HFF-Myc (cell line): ENCODE results near the gene ABCF2.

Experiments
- DNase-seq: peaks from one replicate; pipeline ENCODE4 v3.0.0-alpha.2; 2011; ENCODE audit warnings: low read depth; ENCODE audit errors: extremely low read depth
- H3K4me3 ChIP-seq: replicated peaks from 2 replicates; pipeline ENCODE4 v1.5.1; 2011; ENCODE audit warnings: low read depth, mild to moderate bottlenecking, control low read depth, low read length
- TF ChIP-seq, protein P1 (sequence below): IDR thresholded peaks from 2 replicates; pipeline ENCODE4 v1.5.1; 2012; ENCODE audit warnings: mild to moderate bottlenecking, low read depth, low read length, control low read depth; ENCODE audit errors: missing control alignments

The ABCF2 gene

GRCh38 chr7:151209588-151209987, 17.4 kb downstream of the ABCF2 start:
- H3K4me3 ChIP-seq: no peak overlapping the region
- TF ChIP-seq, protein P1, sequence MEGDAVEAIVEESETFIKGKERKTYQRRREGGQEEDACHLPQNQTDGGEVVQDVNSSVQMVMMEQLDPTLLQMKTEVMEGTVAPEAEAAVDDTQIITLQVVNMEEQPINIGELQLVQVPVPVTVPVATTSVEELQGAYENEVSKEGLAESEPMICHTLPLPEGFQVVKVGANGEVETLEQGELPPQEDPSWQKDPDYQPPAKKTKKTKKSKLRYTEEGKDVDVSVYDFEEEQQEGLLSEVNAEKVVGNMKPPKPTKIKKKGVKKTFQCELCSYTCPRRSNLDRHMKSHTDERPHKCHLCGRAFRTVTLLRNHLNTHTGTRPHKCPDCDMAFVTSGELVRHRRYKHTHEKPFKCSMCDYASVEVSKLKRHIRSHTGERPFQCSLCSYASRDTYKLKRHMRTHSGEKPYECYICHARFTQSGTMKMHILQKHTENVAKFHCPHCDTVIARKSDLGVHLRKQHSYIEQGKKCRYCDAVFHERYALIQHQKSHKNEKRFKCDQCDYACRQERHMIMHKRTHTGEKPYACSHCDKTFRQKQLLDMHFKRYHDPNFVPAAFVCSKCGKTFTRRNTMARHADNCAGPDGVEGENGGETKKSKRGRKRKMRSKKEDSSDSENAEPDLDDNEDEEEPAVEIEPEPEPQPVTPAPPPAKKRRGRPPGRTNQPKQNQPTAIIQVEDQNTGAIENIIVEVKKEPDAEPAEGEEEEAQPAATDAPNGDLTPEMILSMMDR: no peak
- DNase-seq: no peak

DNA sequence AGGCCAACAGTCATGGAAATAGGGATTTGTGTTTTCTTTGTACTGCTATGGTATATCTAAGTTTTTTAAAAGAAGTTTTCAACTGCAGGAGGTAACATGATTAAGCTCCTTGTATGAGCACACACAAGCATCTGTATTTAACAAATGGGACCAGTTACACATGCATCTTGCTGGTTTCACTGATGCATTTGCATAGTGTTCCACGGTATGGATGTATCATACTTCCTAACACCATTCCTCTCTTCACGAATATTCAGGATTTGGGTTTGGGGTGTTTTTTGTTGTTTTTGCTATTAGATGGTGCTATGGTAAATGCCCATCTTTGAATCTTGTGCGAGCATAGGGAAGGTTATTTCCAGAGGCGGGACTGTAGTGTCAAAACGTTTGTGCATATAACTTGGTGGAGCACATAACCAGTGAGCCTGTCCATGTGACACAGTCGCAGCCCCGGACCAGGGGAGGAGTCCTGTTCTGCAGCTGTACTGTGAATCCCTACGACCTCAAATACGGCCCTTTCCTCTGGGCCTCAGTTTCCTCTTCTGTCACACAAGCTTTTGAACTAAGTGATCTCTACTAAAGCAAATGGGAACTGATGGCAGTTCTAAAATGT, 18.6 kb downstream of the ABCF2 start:
- TF ChIP-seq, protein P1: no peak
- DNase-seq: no peak
- H3K4me3 ChIP-seq: no peak overlapping the region

DNA sequence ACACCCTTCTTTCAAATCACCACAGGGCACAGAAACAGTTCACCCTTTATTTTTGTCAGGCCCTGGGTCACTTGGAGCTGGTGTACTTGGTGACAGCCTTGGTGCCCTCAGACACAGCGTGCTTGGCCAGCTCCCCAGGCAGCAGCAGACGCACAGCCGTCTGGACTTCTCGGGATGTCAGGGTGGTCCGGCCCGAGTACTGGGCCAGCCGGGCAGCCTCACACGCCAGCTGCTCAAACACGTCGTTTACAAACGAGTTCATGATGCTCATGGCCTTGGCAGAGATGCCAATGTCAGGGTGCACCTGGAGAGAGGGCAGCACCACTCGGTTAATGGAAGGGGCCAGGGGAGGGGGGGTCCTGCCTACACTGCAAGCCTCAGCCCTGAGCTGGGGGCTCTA, 19.2 kb downstream of the ABCF2 start:
- TF ChIP-seq, protein P1: no peak
- H3K4me3 ChIP-seq: no peak overlapping the region
- no peak for DNase-seq

DNA sequence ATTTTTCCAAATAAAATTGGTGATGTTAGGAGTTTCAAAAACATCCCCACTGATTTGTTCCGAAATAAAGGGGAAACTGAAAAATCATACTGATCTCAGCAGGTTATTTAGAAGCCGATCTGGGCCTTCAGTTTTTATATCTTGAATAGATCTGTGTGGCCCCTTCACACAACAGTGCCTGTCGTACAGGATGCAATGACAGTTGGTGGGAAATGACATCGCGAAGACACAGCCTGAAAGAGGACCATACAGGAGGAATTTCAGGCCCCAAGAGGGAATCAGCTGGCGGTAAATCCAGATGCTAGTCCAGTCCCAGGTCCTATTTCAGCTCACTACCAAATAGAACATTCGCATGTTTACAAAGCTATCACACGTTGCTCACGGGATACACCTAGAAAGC, 19.7 kb downstream of the ABCF2 start:
- TF ChIP-seq, protein P1: no peak
- no peak for DNase-seq
- no peak overlapping the region for H3K4me3 ChIP-seq

DNA sequence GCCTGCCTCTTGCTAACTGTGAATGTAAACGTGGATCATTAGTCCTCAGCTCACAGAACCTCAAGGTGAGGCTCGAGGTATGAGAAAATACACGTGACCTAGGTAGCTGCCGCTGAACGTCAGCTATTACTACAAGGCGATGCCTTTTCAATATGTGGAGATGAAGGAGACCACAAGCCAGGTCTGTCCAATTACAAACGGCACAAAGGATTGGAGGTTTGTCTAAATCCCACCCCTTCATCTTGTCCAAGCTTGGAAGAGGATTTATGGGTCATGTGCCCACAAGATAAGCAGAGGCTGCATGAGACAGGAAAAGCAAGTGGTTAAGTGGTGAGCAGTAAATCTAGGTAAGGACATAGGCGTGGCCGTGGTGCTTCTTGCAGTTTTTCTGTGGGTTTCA, 20.1 kb downstream of the ABCF2 start:
- no peak for DNase-seq
- TF ChIP-seq, protein P1: no peak
- H3K4me3 ChIP-seq: no peak overlapping the region

- TF ChIP-seq, protein P1: no peak
- no peak for DNase-seq
- no peak overlapping the region for H3K4me3 ChIP-seq
Measured at GRCh38 chr7:151205730-151206129, 21.3 kb downstream of the ABCF2 start.
